HEK293 (cell line): ENCODE results near the gene KCNB1.

ENCODE experiments used
- CTCF ChIA-PET: fragments of 350-600 bp; formaldehyde crosslinking; extraction: SDS; loops from one replicate; lab custom pipeline; 2021; ENCODE audit warnings: antibody characterized with exemption; lab: Yijun Ruan, JAX
- POLR2A ChIA-PET: fragments of 300-600 bp; formaldehyde crosslinking; extraction: SDS; loops from one replicate; lab custom pipeline; 2020; ENCODE audit warnings: antibody characterized with exemption, inconsistent platforms; lab: Yijun Ruan, JAX
- H3K27ac ChIP-seq: fragments of 200-500 bp; sonication (Bioruptor generic); 2 replicates; pipeline ENCODE4 v1.5.1; 2014; ENCODE audit warnings: low read depth, low read length, control low read depth, inconsistent platforms; ENCODE audit errors: extremely low read depth
- H3K36me3 ChIP-seq, 2 experiments: fragments of 200-500 bp in 1 of 2; sonication (Bioruptor generic) in 1 of 2; 1 replicate in 1 of 2; 2 replicates in 1 of 2; pipeline ENCODE4 v1.5.1; 2014 to 2017; ENCODE audit warnings: inconsistent platforms in 2 of 2, low read length in 2 of 2; ENCODE audit not compliant: control insufficient read depth in 2 of 2, insufficient read depth in 1 of 2
- H3K4me1 ChIP-seq: fragments of 200-500 bp; sonication (Bioruptor generic); 2 replicates; pipeline ENCODE4 v1.5.1; 2014; ENCODE audit warnings: mild to moderate bottlenecking, low read length, inconsistent platforms; ENCODE audit not compliant: control insufficient read depth, insufficient read depth
- H3K4me3 ChIP-seq: 2 replicates; pipeline ENCODE4 v1.5.1; 2011; ENCODE audit warnings: low read depth, mild to moderate bottlenecking, control low read depth, low read length, moderate library complexity
- H3K9me3 ChIP-seq: fragments of 200-500 bp; sonication (Bioruptor generic); 2 replicates; pipeline ENCODE4 v1.5.1; 2014; ENCODE audit warnings: low read depth, low read length, inconsistent platforms; ENCODE audit not compliant: control insufficient read depth, insufficient read depth
- BCL11A ChIP-seq: fragments of 450-650 bp; formaldehyde crosslinking; IDR thresholded peaks from 2 replicates; pipeline ENCODE4 v1.5.1; 2016; ENCODE audit warnings: low read depth, missing biosample characterization, missing genetic modification characterization
- GFI1B ChIP-seq: fragments of 450-650 bp; formaldehyde crosslinking; IDR thresholded peaks from 2 replicates; pipeline ENCODE4 v1.5.1; 2016; ENCODE audit warnings: missing biosample characterization, missing genetic modification characterization
- HOXC10 ChIP-seq: sonication (generic); formaldehyde crosslinking; IDR thresholded peaks from 2 replicates; pipeline ENCODE4 v1.8.1; 2023; ENCODE audit warnings: mild to moderate bottlenecking, missing genetic modification reagents
- KLF9 ChIP-seq: fragments of 450-650 bp; formaldehyde crosslinking; IDR thresholded peaks from 2 replicates; pipeline ENCODE4 v1.5.1; 2016; ENCODE audit warnings: missing biosample characterization, missing genetic modification characterization, low read depth
- MYNN ChIP-seq: fragments of 450-650 bp; formaldehyde crosslinking; IDR thresholded peaks from 2 replicates; pipeline ENCODE4 v1.5.1; 2016; ENCODE audit warnings: missing biosample characterization, missing genetic modification characterization, borderline replicate concordance
- PRDM2 ChIP-seq: fragments of 450-650 bp; formaldehyde crosslinking; IDR thresholded peaks from 2 replicates; pipeline ENCODE4 v1.5.1; 2016; ENCODE audit warnings: missing biosample characterization, missing genetic modification characterization, borderline replicate concordance
- ZFP69B ChIP-seq: fragments of 450-650 bp; formaldehyde crosslinking; IDR thresholded peaks from 2 replicates; pipeline ENCODE4 v1.5.1; 2016; ENCODE audit warnings: missing biosample characterization, missing genetic modification characterization
- ZNF23 ChIP-seq: fragments of 450-650 bp; formaldehyde crosslinking; IDR thresholded peaks from 2 replicates; pipeline ENCODE4 v1.5.1; 2016; ENCODE audit warnings: missing biosample characterization, missing genetic modification characterization, borderline replicate concordance
- ZNF239 ChIP-seq: fragments of 450-650 bp; formaldehyde crosslinking; IDR thresholded peaks from 2 replicates; pipeline ENCODE4 v1.5.1; 2016; ENCODE audit warnings: missing biosample characterization, missing genetic modification characterization
- ZNF24 ChIP-seq: fragments of 450-650 bp; formaldehyde crosslinking; IDR thresholded peaks from 2 replicates; pipeline ENCODE4 v1.5.1; 2016; ENCODE audit warnings: missing biosample characterization, missing genetic modification characterization
- ZNF248 ChIP-seq: fragments of 450-650 bp; formaldehyde crosslinking; IDR thresholded peaks from 2 replicates; pipeline ENCODE4 v1.5.1; 2017; ENCODE audit warnings: missing biosample characterization, missing genetic modification characterization
- ZNF335 ChIP-seq: fragments of 450-650 bp; formaldehyde crosslinking; conservative IDR thresholded peaks from 2 replicates; pipeline ENCODE4 v1.5.1; 2016; ENCODE audit warnings: missing biosample characterization, missing genetic modification characterization
- ZNF366 ChIP-seq: fragments of 450-650 bp; formaldehyde crosslinking; conservative IDR thresholded peaks from 2 replicates; pipeline ENCODE4 v1.5.1; 2016; ENCODE audit warnings: missing biosample characterization, missing genetic modification characterization
- ZNF510 ChIP-seq: fragments of 450-650 bp; formaldehyde crosslinking; IDR thresholded peaks from 2 replicates; pipeline ENCODE4 v1.5.1; 2018; ENCODE audit warnings: mild to moderate bottlenecking, missing genetic modification characterization, missing biosample characterization; ENCODE audit not compliant: insufficient replicate concordance
- ZNF514 ChIP-seq: fragments of 450-650 bp; formaldehyde crosslinking; IDR thresholded peaks from 2 replicates; pipeline ENCODE4 v1.5.1; 2016; ENCODE audit warnings: missing biosample characterization, missing genetic modification characterization
- ZNF521 ChIP-seq: fragments of 450-650 bp; formaldehyde crosslinking; IDR thresholded peaks from 2 replicates; pipeline ENCODE4 v1.5.1; 2017; ENCODE audit warnings: missing biosample characterization, mild to moderate bottlenecking, missing genetic modification characterization
- ZNF548 ChIP-seq: fragments of 450-650 bp; formaldehyde crosslinking; IDR thresholded peaks from 2 replicates; pipeline ENCODE4 v1.5.1; 2016; ENCODE audit warnings: missing biosample characterization, missing genetic modification characterization
- ZNF623 ChIP-seq: fragments of 450-650 bp; formaldehyde crosslinking; IDR thresholded peaks from 2 replicates; pipeline ENCODE4 v1.5.1; 2016; ENCODE audit warnings: missing biosample characterization, missing genetic modification characterization
- ZNF660 ChIP-seq: fragments of 450-650 bp; IDR thresholded peaks from 2 replicates; pipeline ENCODE4 v1.5.1; 2018; ENCODE audit warnings: missing biosample characterization, mild to moderate bottlenecking, missing genetic modification characterization
- ZNF677 ChIP-seq: fragments of 450-650 bp; IDR thresholded peaks from 2 replicates; pipeline ENCODE4 v1.5.0; 2018; ENCODE audit warnings: missing biosample characterization, mild to moderate bottlenecking, missing genetic modification characterization, moderate library complexity
- TF ChIP-seq, protein P1 (sequence below): fragments of 450-650 bp; formaldehyde crosslinking; IDR thresholded peaks from 2 replicates; pipeline ENCODE4 v1.5.1; 2016; ENCODE audit warnings: missing biosample characterization, missing genetic modification characterization

KCNB1 gene

GRCh38 chr20:49419785-49420184, 62.7 kb downstream of the KCNB1 start:
- TF ChIP-seq PRDM2 (tag by site-specific recombination): no peak
- TF ChIP-seq ZNF623 (tag by site-specific recombination): peak; percentile 95
- POLR2A ChIA-PET: no interaction called here
- Histone ChIP-seq H3K4me1 (no peaks in the 10 kb centered on the region), H3K36me3 (no peaks in the 10 kb centered on the region), H3K27ac (no peak overlapping the region), H3K9me3 (no peaks in the 10 kb centered on the region), H3K4me3 (no peak overlapping the region)
- CTCF ChIA-PET: interaction anchor here (0.6 kb wide), 2 partner anchors 17 to 20 kb away, joined by 3 to 4 read pairs; no protein-coding TSS in a partner anchor

GRCh38 chr20:49418809-49419208, 63.7 kb downstream of the KCNB1 start:
- H3K36me3 ChIP-seq: no peaks in the 10 kb centered on the region
- no peaks in the 10 kb centered on the region for H3K4me1 ChIP-seq
- ChIA-PET CTCF (interaction anchor here (0.5 to 1.3 kb wide), 2 partner anchors 34 to 120 kb away, joined by 3 read pairs; no protein-coding TSS in a partner anchor), POLR2A (no interaction called here)
- TF ChIP-seq ZNF660: no peak
- TF ChIP-seq ZNF548: no peak
- TF ChIP-seq ZNF510: no peak
- no peak for TF ChIP-seq ZNF24 (tag by site-specific recombination)
- TF ChIP-seq ZNF514 (tag by site-specific recombination): no peak
- TF ChIP-seq ZNF521 (tag by site-specific recombination): no peak
- TF ChIP-seq ZNF248 (tag by site-specific recombination): no peak
- TF ChIP-seq ZFP69B: no peak
- TF ChIP-seq ZNF335 (tag by site-specific recombination): no peak
- no peak for TF ChIP-seq ZNF239 (tag by site-specific recombination)
- TF ChIP-seq MYNN (tag by site-specific recombination): no peak
- no peak for TF ChIP-seq BCL11A (tag by site-specific recombination)
- no peak for TF ChIP-seq ZNF366
- TF ChIP-seq, protein P1, sequence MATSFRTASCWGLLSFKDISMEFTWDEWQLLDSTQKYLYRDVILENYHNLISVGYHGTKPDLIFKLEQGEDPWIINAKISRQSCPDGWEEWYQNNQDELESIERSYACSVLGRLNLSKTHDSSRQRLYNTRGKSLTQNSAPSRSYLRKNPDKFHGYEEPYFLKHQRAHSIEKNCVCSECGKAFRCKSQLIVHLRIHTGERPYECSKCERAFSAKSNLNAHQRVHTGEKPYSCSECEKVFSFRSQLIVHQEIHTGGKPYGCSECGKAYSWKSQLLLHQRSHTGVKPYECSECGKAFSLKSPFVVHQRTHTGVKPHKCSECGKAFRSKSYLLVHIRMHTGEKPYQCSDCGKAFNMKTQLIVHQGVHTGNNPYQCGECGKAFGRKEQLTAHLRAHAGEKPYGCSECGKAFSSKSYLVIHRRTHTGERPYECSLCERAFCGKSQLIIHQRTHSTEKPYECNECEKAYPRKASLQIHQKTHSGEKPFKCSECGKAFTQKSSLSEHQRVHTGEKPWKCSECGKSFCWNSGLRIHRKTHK (tag by site-specific recombination): no peak
- TF ChIP-seq ZNF677: no peak
- TF ChIP-seq HOXC10 (CRISPR knock-in tag): no peak
- TF ChIP-seq KLF9 (tag by site-specific recombination): no peak
- no peak for TF ChIP-seq GFI1B (tag by site-specific recombination)
- TF ChIP-seq ZNF23 (tag by site-specific recombination): no peak
- no peaks in the 10 kb centered on the region for H3K9me3 ChIP-seq
- H3K4me3 ChIP-seq: no peak overlapping the region
- no peak overlapping the region for H3K27ac ChIP-seq
